ENCODE results near the gene COL6A6.
A peak's percentile ranks its signal among the peaks of the same experiment; 100 is the strongest.
"Not testable (repeated sequence)": the region's sequence is repeated elsewhere in the genome, so short reads cannot be mapped to it uniquely, and the experiment has no call there.

COL6A6 gene

GRCh38 chr3:130539005-130539404 lies 22.0 kb downstream of the COL6A6 start:
- peak; percentile 18 for DNase-seq

DNA sequence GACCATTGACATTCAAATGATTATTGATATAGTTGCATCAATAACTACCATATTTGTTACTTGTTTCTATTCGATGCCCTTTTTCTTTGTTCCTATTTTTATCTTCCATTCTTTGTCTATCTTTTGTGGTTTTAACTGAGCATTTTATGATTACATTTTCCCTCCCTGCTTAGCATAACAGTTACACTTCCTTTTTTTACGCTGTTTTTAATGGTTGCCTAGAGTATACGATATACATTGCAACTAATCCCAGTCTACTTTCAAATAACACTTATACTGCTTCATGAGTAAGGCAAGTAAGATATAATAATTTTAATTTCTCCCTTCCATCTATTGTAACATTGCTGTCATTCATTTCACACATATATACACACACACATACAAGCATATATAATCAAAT lies 26.3 kb downstream of the COL6A6 start:
- DNase-seq = no peak

- no peak for DNase-seq
Measured at GRCh38 chr3:130546920-130547679, 30.1 kb downstream of the COL6A6 start.

DNA sequence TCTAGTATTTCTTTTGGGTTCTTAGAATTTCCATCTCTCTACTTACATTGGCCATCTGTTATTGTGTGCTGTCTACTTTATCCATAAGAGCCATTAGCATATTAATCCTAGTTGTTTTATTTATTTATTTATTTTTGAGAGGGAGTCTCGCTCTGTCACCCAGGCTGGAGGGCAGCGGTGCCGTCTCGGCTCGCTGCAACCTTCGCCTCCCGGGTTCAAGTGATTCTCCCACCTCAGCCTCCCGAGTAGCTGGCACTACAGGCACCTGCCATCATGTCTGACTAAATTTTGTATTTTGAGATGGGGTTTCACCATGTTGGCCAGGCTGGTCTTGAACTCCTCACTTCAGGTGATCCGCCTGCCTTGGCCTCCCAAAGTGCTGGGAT lies 30.7 kb downstream of the COL6A6 start:
- DNase-seq = not testable (repeated sequence)

DNA sequence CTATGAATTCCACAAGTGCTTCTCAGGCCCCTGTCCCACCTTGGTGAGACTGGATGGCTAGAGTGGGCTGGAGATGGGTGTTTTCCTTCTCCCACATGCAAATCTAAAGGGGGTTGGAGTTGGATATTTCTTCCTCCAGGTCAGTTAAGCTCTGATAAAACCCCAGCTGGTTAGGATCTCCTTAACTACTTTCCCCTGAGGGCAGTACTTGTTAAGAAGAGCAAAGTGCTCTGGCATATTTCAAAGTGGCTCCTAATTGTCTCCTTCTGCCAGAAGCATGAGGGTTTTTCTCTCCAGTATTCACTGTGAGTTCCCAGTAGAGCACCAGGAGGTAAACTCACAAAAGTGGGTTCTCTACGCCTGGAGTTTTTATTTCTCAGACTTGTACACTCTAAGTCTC lies 31.4 kb downstream of the COL6A6 start:
- DNase-seq = no peak

- no peak for DNase-seq
Measured at GRCh38 chr3:130557336-130558035, 40.5 kb downstream of the COL6A6 start.

DNA sequence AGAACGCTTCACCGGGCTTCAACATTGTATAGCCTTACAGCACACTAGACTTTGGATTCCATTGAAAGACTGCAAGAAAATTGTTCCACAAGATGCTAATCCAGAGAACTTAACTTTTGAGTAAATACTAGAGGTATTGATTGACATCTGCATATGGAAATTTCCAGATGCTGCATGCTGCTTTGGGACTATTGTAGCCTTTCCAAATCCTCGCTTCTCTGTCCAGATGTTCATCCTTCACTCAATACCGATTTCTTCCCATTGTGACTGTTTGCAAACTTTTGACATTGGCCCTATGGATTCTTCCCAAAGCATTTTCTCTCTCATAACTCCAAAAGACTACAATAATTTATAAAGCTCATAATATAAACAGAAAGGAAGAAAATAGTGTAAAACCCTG lies 41.4 kb downstream of the COL6A6 start:
- no peak for DNase-seq

DNA sequence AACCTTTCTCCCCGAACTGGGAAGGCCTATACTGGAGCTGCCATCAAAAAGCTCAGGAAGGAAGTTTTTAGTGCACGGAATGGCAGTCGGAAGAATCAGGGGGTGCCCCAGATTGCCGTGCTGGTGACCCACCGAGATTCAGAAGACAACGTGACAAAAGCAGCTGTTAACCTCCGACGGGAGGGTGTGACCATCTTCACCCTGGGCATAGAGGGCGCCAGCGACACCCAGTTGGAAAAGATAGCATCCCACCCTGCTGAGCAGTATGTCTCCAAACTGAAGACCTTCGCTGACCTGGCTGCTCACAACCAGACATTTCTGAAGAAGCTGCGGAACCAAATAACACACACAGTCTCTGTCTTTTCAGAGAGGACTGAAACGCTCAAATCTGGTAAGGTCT lies 48.2 kb downstream of the COL6A6 start:
- no peak for DNase-seq

Measured in stimulated activated CD4-positive, alpha-beta T cell treated with anti-CD3 and anti-CD28 coated beads, Interleukin-1b, Interleukin-23, amount 100 ng/mL, for 48 hours (primary cell).